Measurements from ENCODE around the gene ELMO3.

ELMO3 gene

GRCh38 chr16:67226804-67227566 is 28.1 kb downstream of the ELMO3 start, which contains the start of gene TMEM208:
Gene TMEM208, plus strand, starts transcription at chr16:67227130. Its CDS starts 89 bp downstream, at chr16:67227219.
- DNase-seq = peak; percentile 99

DNA sequence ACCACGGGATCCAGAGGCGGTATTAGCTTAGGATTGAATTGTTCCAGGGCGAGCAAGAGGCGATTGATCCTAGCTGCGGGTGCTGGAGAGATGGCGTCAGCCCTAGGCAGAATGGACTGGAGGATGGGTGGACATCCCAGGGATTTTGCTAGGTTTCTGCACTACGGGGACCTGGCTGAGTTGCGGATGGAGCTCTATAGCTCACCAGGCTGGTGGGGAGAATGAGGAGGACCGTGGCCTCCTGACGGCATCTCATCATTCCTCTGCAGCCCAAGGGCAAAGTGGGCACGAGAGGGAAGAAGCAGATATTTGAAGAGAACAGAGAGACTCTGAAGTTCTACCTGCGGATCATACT is 28.6 kb downstream of the ELMO3 start:
- DNase-seq = no peak

- DNase-seq = no peak
Observed at GRCh38 chr16:67228034-67228785, 29.3 kb downstream of the ELMO3 start.

DNA sequence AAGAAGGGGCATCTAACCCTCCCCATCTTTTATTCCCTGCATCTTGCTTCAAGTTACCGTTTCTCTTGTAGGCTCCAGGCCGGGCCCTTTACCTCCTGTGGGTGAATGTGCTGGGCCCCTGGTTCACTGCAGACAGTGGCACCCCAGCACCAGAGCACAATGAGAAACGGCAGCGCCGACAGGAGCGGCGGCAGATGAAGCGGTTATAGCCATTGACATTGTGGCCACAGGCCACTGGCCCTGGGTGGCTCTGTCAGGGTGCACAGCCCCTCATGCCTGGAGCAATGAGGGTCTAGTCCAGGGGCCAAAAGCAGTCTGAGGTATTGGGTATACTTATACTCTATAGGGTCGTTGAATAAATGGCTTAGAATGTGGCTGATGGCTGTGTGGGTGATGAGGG is 30.0 kb downstream of the ELMO3 start:
- no peak for DNase-seq

DNA sequence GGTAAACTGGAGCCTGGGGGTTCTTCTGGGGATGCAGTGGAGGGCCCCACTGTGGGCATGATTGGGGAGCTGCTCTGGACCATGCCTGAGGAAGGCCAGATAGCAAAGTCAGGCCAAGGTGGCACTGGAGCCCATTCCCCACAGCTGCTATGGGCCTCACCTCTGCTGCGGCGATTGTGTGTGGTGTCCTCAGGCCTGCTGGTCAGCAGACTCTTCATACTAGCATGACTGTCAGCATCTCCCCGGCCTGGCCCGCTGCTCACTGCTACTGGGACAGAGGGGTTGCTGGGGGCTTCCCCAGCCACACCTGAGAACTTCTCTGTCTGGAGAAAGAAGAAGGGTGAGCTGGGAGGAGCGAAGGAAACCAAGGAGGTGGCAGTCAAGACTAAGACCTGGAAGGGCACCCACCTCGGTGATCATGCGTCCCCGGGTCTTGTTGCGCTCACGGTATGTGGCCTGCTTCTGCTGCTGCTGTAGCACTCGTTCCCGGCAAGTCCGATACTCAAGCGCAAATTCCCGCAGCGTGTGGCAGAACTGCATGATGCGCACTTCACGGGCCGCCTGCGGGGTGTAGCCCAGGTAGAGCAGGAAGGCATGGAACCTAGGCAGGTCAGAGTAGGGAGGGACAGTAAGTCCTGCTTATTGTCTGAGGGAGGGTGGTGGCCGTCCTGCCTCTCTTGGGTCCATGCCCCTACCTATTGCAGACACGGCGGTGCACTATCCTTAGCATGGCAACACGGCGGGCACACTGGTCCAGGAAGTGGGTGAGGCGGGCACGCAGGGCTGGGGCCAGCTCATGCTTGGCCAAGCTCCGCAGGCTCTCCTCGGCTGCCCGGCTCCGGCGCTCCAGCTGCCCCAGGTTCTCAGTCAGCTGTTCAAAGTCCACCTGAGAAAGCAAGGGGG is 31.2 kb downstream of the ELMO3 start:
- DNase-seq = no peak

GRCh38 chr16:67230809-67231660 is 32.1 kb downstream of the ELMO3 start:
- DNase-seq = no peak

DNA sequence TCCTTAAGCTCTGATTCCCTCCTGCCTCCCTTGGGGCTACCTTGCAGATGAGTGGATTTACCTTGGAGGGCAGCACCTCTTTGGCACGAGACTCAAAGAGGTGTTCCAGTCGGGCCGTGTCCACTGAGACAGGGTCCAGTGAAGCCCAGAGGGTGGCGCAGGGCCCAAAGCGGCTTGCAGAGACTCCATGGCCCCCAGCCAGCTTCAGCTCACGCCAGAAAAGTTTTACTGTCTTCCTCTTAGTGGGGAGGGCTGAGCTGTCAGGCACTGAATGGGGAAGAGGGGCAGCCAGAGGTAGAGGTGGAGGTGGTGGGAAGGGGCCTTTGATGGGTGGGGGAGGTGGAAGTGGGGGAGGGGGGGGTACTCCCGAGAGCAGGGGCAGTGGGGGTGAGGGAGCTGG is 34.7 kb downstream of the ELMO3 start:
- DNase-seq = no peak

GRCh38 chr16:67234180-67234597 is 35.3 kb downstream of the ELMO3 start:
- DNase-seq = no peak

GRCh38 chr16:67235816-67236562 is 37.1 kb downstream of the ELMO3 start:
- peak in 2 of 4 experiments; percentile 21 to 43 for DNase-seq

DNA sequence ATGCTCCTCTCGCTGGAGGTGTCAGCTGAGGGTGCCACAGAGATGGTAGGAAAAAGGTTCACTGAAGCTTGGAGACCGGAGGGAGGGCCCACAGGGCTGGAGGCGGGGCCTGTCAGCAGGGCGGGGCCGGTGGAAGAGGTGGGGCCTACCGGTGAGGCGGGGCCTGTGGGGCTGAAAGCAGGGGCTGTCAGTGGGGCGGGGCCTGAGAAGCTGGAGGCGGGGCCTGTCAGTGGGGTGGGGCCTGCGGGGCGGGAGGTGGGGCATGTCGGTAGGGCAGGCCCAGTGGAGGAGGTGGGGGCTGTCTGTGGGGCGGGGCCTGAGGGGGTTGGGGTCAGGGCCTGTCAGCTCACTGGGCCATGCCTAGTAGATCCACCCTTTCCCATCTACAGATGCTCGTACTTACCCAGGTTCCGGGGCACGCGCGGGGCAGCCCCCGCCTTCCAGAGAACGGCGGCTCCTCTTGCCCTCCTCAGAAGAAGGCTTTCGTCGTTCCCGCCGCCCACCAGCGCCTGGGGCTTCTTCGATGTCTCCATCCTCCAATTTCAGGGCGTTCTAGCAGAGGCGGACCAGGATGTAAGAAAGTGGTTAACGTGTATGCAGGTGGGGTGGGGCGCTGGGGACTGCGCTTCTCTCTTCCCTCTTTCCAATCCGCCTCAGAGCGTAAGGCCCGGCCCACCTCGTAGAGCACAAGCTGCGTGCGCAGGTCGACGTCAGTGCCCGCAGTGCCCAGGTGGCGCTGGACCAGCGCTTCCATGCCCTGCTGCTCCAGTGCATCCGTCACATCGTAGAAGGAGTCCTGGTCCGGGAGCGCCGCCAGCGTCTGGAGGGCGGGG is 37.8 kb downstream of the ELMO3 start:
- peak; percentile 49 to 75 (median 56) for DNase-seq

- no peak for DNase-seq
Observed at GRCh38 chr16:67237396-67238277, 38.7 kb downstream of the ELMO3 start.

- no peak for DNase-seq
Observed at GRCh38 chr16:67238278-67238575, 39.3 kb downstream of the ELMO3 start.

DNA sequence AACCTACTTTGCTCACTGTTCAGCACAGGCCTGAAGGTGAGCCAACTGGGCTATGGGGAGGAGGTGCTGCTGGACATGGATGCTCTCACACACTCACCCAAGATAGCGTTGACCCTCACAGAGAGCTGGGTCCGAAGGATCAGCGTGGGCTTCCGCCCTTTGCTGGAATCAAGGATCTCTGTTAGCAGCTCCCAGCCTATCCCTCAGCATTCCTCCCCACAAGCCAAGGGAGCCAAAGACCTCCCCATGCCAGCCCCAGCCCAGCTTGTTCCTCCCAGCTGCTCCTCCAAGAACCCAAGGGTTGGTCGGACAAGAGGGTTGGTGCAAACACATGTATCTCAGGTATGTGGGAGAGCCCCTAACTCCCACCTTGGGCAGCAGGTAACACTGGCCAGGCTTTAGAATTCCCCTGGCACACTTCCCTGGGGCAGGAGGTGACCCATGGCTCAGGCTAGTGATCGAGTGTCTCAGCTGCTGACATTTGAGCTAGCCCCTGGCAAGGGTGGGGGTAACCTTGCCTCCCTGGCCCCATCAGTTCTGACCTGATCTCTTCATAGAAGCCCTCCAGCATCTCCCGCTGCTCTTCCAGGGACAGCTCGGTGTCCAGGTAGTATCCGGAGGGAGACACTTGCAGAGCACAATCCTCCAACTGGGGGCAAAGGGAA is 40.0 kb downstream of the ELMO3 start:
- no peak for DNase-seq

DNA sequence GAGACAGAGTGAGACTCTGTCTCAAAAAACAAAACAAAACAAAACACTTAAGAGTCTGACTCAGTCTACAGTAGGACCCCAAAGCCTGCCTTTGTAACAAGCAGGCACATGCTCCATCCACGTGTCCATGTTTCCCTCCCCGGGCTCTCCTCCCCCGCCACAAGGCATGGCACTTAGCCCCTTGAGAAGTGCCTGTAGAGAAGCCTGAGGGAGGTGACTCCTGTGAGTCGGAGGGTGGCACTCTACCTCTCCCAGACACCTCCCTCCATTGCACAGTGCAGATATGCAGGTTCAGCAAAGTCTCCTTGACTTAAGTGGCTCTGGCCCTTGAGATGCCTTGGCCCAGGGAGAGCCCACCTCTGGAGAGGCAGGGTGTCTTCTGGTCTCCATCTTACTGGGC is 41.6 kb downstream of the ELMO3 start:
- DNase-seq = no peak

DNA sequence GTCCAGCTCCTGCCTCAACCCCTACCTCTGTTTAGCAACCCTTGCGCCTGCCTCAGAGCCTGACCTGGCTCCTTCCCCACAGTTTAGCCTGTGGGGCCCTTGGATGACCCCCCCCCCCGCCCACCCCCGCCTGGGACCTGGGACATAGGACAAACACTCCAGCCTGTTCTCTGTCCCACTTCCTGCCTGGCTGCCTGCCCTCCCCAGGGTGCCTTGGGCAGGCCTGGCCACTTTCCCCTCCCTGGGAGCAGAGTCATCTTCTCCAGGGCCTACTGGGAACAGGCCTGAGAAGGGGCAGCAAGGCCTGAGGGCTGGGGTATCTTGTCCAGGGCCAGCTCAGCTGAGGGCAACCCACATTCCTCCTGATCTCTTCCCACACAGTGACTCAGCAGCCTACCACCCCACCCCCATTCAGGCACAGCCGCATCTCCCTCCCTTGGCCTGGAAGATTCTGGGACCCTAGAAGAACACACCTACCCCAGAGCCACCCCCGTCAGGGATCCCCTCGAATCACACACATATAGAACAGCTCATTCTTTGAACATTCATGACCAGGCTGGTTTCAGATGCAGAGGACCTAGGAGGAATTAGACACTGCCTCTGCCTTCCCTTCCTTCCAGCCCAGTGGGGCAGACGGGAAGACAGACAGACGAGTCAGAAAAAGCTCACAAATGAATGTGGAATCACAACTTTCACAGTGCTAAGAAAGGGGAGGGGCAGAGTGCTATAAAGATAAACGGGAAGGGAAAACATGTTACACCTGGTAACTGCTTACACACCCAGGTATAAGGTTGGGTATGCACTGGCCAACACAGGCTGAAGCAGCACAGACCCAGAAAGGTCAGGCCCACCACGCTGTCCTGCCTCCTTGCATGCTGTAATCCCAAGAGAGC is 42.3 kb downstream of the ELMO3 start:
- peak; percentile 26 to 79 (median 70) for DNase-seq

DNA sequence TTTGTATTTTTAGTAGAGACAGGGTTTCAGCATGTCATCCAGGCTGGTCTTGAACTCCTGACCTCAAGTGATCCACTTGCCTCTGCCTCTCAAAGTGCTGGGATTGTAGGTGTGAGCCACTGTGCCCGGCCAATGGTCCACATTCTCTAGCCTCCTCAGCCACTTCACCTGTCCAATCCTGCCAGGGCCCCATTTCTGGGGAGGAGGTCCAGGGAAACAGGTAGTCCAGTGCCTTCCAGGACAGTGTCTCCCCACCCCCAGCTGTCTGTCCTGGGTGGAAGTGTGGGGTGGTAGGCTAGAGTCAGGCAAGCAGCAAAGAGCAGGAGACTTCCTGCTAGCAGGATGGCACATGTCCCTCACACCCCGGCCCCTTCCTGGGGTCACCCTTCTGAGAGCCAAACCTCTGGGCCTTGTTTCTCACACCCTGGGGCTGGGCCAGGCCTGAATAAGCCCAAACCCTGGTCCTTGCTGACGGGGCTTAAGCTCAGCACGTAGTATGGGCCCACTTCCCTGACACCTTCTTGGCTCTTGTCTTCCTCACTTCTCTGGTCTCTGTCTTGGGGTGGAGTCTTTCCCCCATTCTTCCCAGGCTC is 43.3 kb downstream of the ELMO3 start:
- peak in 2 of 4 experiments; percentile 21 to 26 for DNase-seq

DNA sequence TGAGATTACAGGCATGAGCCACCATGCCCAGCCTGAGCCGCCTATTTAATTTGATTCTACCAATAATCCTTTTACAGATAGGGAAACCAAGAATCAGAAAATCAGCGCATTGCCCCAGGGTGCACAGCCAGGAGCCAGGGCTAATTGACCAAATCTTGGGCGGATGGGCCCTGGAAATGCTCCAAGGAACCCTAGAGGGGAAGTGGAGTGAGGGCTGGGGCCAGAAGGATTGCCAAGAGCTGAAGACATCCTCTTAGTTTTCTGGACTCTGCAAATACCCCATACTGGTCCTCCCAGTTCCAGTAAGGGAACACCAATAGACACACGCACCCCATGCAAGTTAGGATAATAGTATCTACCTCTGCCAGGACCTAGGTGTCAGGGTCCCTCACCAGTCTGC is 44.5 kb downstream of the ELMO3 start:
- peak; percentile 73 to 84 (median 80) for DNase-seq
